T-helper 1 cell treated with Interleukin-12 subunit alpha and Interleukin-12 subunit beta and Interleukin-4 antibody, amounts not matched to agents 30 μg/mL and 1 μg/mL, for 36 hours (primary cell): ENCODE results near the gene ZNF423.

ENCODE experiments used
- H3K27ac Mint-ChIP-seq: one replicate; pipeline ENCODE4 v1.8.0; 2021; ENCODE audit warnings: mild to moderate bottlenecking, mixed read lengths
- H3K27me3 Mint-ChIP-seq: one replicate; pipeline ENCODE4 v1.8.0; 2021; ENCODE audit warnings: low read depth, mixed read lengths
- H3K36me3 Mint-ChIP-seq: one replicate; pipeline ENCODE4 v1.8.0; 2021; ENCODE audit warnings: low read depth, mixed read lengths
- H3K4me1 Mint-ChIP-seq: one replicate; pipeline ENCODE4 v1.8.0; 2021; ENCODE audit warnings: low read depth, mixed read lengths
- H3K4me3 Mint-ChIP-seq: one replicate; pipeline ENCODE4 v1.8.0; 2021; ENCODE audit warnings: mild to moderate bottlenecking, moderate library complexity, mixed read lengths
- H3K9me3 Mint-ChIP-seq: one replicate; pipeline ENCODE4 v1.8.0; 2021; ENCODE audit warnings: mixed read lengths

The ZNF423 gene

GRCh38 chr16:49698931-49699840 is 156.7 kb downstream of the ZNF423 start:
- Mint-ChIP-seq H3K4me1 (no peaks in the 10 kb centered on the region), H3K27ac (no peak overlapping the region)

GRCh38 chr16:49698453-49698815 is 157.5 kb downstream of the ZNF423 start:
- Mint-ChIP-seq H3K4me1 (no peaks in the 10 kb centered on the region), H3K9me3 (no peaks in the 10 kb centered on the region), H3K36me3 (no peaks in the 10 kb centered on the region), H3K4me3 (no peak overlapping the region), H3K27me3 (peaks cover 21% of the 10 kb centered on the region), H3K27ac (no peak overlapping the region)

More at GRCh38 chr16:49698931-49699840, 156.7 kb downstream of the ZNF423 start:
- Mint-ChIP-seq H3K9me3 (no peaks in the 10 kb centered on the region), H3K27me3 (peaks cover 21% of the 10 kb centered on the region), H3K36me3 (no peaks in the 10 kb centered on the region), H3K4me3 (no peak overlapping the region)

GRCh38 chr16:49697631-49698452 is 158.1 kb downstream of the ZNF423 start:
- peaks cover 21% of the 10 kb centered on the region for H3K27me3 Mint-ChIP-seq
- no peaks in the 10 kb centered on the region for H3K36me3 Mint-ChIP-seq
- no peaks in the 10 kb centered on the region for H3K4me1 Mint-ChIP-seq
- H3K27ac Mint-ChIP-seq: no peak overlapping the region
- no peak overlapping the region for H3K4me3 Mint-ChIP-seq
- no peaks in the 10 kb centered on the region for H3K9me3 Mint-ChIP-seq

- H3K9me3 Mint-ChIP-seq: no peaks in the 10 kb centered on the region
- peaks cover 21% of the 10 kb centered on the region for H3K27me3 Mint-ChIP-seq
- no peak overlapping the region for H3K4me3 Mint-ChIP-seq
- no peaks in the 10 kb centered on the region for H3K4me1 Mint-ChIP-seq
- H3K36me3 Mint-ChIP-seq: no peaks in the 10 kb centered on the region
- no peak overlapping the region for H3K27ac Mint-ChIP-seq
Measured at GRCh38 chr16:49696414-49697101, 159.4 kb downstream of the ZNF423 start.

- Mint-ChIP-seq H3K4me3 (no peak overlapping the region), H3K36me3 (no peaks in the 10 kb centered on the region), H3K4me1 (no peaks in the 10 kb centered on the region), H3K9me3 (no peaks in the 10 kb centered on the region), H3K27me3 (peaks cover 21% of the 10 kb centered on the region), H3K27ac (no peak overlapping the region)
Measured at GRCh38 chr16:49695782-49696413, 160.0 kb downstream of the ZNF423 start.

- no peaks in the 10 kb centered on the region for H3K9me3 Mint-ChIP-seq
- H3K36me3 Mint-ChIP-seq: no peaks in the 10 kb centered on the region
- no peak overlapping the region for H3K27ac Mint-ChIP-seq
- peaks cover 9% of the 10 kb centered on the region for H3K27me3 Mint-ChIP-seq
- H3K4me3 Mint-ChIP-seq: no peak overlapping the region
- no peaks in the 10 kb centered on the region for H3K4me1 Mint-ChIP-seq
Measured at GRCh38 chr16:49693445-49693844, 162.5 kb downstream of the ZNF423 start.

GRCh38 chr16:49690778-49691177 is 165.1 kb downstream of the ZNF423 start:
- Mint-ChIP-seq H3K27ac (no peak overlapping the region), H3K36me3 (no peaks in the 10 kb centered on the region), H3K27me3 (peaks cover 6% of the 10 kb centered on the region), H3K9me3 (no peaks in the 10 kb centered on the region), H3K4me1 (no peaks in the 10 kb centered on the region), H3K4me3 (no peak overlapping the region)

- H3K4me3 Mint-ChIP-seq: no peak overlapping the region
- peaks cover 9% of the 10 kb centered on the region for H3K27me3 Mint-ChIP-seq
- no peak overlapping the region for H3K27ac Mint-ChIP-seq
- no peaks in the 10 kb centered on the region for H3K4me1 Mint-ChIP-seq
- H3K9me3 Mint-ChIP-seq: no peaks in the 10 kb centered on the region
- H3K36me3 Mint-ChIP-seq: no peaks in the 10 kb centered on the region
Measured at GRCh38 chr16:49688036-49688697, 167.7 kb downstream of the ZNF423 start.

- peaks cover 9% of the 10 kb centered on the region for H3K27me3 Mint-ChIP-seq
- no peak overlapping the region for H3K4me3 Mint-ChIP-seq
- H3K9me3 Mint-ChIP-seq: no peaks in the 10 kb centered on the region
- H3K36me3 Mint-ChIP-seq: no peaks in the 10 kb centered on the region
- H3K4me1 Mint-ChIP-seq: no peaks in the 10 kb centered on the region
- no peak overlapping the region for H3K27ac Mint-ChIP-seq
Measured at GRCh38 chr16:49687476-49688002, 168.4 kb downstream of the ZNF423 start.

- Mint-ChIP-seq H3K9me3 (no peaks in the 10 kb centered on the region), H3K4me3 (no peak overlapping the region), H3K4me1 (no peaks in the 10 kb centered on the region), H3K36me3 (no peaks in the 10 kb centered on the region), H3K27ac (no peak overlapping the region), H3K27me3 (peaks cover 9% of the 10 kb centered on the region)
Measured at GRCh38 chr16:49684696-49685095, 171.2 kb downstream of the ZNF423 start.

- H3K4me3 Mint-ChIP-seq: no peak overlapping the region
- no peaks in the 10 kb centered on the region for H3K36me3 Mint-ChIP-seq
- no peaks in the 10 kb centered on the region for H3K9me3 Mint-ChIP-seq
- no peak overlapping the region for H3K27ac Mint-ChIP-seq
- peaks cover 9% of the 10 kb centered on the region for H3K27me3 Mint-ChIP-seq
- H3K4me1 Mint-ChIP-seq: no peaks in the 10 kb centered on the region
Measured at GRCh38 chr16:49682577-49683165, 173.2 kb downstream of the ZNF423 start.

- H3K9me3 Mint-ChIP-seq: no peaks in the 10 kb centered on the region
- no peak overlapping the region for H3K27ac Mint-ChIP-seq
- H3K4me1 Mint-ChIP-seq: no peaks in the 10 kb centered on the region
- no peaks in the 10 kb centered on the region for H3K36me3 Mint-ChIP-seq
- H3K4me3 Mint-ChIP-seq: no peak overlapping the region
- peaks cover 4% of the 10 kb centered on the region for H3K27me3 Mint-ChIP-seq
Measured at GRCh38 chr16:49681217-49681883, 174.6 kb downstream of the ZNF423 start.

GRCh38 chr16:49679095-49679494 is 176.8 kb downstream of the ZNF423 start:
- no peaks in the 10 kb centered on the region for H3K27me3 Mint-ChIP-seq
- H3K36me3 Mint-ChIP-seq: no peaks in the 10 kb centered on the region
- no peaks in the 10 kb centered on the region for H3K9me3 Mint-ChIP-seq
- no peaks in the 10 kb centered on the region for H3K4me1 Mint-ChIP-seq
- H3K4me3 Mint-ChIP-seq: no peak overlapping the region
- no peak overlapping the region for H3K27ac Mint-ChIP-seq
